MM.1S (cell line): Measurements from ENCODE around the gene NEUROG2.

Experiments used
- CTCF ChIP-seq: fragments of 300-600 bp; sonication (generic); IDR thresholded peaks from 2 replicates; pipeline ENCODE4 v1.5.1; 2016; ENCODE audit warnings: antibody characterized with exemption, low read length, mixed read lengths
- EZH2 ChIP-seq: fragments of 300-600 bp; sonication (generic); optimal IDR thresholded peaks from 2 replicates; pipeline ENCODE3; 2017; ENCODE audit warnings: low read depth, mild to moderate bottlenecking, antibody characterized with exemption, low read length, mixed read lengths
- EZH2phosphoT487 ChIP-seq: fragments of 300-600 bp; sonication (generic); IDR thresholded peaks from 2 replicates; pipeline ENCODE4 v1.6.1; 2018; ENCODE audit warnings: antibody characterized with exemption, low read length

- TF ChIP-seq CTCF (peak; percentile 51), EZH2 (no peak), EZH2phosphoT487 (no peak)
These were observed 7.2 kb upstream of the NEUROG2 start for GRCh38 chr4:112523008-112523721.
